ENCODE results near the gene LYRM4.
"Not testable (repeated sequence)": the region's sequence is repeated elsewhere in the genome, so short reads cannot be mapped to it uniquely, and the experiment has no call there.

LYRM4 gene

DNA sequence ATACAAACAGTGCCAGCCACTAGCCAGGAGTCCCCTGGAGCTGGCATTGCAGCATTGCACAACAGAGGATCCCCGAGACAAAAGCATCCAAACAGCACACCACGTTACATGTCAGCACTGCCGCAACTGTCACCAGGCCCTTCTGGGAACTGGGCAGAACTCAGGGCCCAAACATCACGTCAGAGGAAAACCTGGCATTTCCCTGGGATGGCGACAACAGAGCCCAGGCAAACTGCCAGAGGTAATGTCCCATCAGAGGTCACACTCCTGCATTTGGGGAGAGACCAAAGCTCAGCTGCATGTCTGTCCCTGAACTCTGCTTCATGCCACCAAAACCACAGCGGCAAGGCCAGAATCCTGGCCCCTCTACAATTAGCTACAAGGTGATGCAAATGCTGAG is 139.3 kb downstream of the LYRM4 start:
- DNase-seq = no peak

DNA sequence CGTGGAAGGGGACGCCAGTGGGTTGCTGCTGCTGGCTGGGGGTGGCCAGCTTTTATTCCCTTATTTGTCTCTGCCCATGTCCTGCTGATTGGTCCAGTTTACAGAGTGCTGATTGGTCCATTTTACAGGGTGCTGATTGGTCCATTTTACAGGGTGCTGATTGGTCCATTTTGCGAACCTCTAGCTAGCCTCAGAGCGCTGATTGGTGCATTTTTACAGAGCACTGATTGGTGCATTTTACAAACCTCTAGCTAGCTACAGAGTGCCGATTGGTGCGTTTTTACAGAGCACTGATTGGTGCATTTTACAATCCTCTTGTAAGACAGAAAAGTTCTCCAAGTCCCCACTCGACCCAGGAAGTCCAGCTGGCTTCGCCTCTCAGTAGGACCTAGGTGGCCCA is 140.2 kb downstream of the LYRM4 start:
- DNase-seq = not testable (repeated sequence)

DNA sequence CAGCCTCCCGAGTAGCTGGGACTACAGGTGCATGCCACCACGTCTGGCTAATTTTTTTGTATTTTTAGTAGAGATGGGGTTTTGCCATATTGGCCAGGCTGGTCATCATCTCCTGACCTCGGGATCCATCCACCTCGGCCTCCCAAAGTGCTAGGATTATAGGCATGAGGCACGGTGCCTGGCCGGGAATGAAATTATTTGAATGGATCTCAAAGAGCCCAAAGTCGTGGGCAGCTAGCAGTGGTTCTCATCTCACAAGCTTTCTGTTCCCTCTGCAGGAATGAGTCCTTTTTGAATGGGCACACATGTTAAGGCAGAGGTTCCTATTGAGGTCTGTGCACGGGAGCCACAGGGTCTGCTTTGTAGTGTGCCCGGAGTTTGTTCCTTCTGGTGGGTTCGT is 140.7 kb downstream of the LYRM4 start:
- no peak for DNase-seq

DNA sequence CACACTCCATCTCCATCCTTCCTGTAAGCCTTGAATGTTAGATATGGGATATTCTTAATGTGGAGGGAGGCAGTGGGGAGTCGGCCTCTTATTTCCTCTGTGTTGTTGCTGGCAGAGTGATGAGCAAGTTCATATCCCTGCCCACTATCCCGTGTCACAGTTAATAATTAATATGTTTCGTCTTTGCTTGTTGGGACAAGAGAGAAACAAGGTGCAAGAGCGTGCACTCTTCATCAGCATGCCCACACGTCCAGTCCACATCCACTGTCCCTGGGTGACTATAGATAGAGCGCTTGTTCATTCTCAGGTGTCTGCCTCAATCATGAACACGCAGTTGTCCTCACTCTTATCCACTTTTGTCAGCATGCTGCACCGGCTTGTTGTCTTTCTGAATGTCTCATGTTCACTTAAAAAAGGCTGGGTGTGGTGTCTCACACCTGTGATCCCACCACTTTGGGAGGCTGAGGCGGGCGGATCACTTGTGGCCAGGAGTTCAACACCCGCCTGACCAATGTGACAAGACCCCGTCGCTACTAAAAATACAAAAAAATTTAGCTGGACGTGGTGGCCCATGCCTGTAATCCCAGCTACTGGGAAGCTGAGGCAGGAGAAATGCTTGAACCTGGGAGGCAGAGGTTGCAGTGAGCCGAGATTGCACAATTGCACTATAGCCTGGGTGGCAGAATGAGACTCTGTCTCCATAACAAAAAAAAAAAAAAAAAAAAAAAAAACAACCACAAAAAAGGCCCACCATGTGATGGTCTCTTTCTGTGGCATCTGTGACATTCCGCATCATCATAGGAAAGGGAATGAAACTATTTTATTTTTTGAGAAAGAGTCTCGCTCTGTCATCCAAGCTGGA is 141.4 kb downstream of the LYRM4 start:
- DNase-seq = no peak

DNA sequence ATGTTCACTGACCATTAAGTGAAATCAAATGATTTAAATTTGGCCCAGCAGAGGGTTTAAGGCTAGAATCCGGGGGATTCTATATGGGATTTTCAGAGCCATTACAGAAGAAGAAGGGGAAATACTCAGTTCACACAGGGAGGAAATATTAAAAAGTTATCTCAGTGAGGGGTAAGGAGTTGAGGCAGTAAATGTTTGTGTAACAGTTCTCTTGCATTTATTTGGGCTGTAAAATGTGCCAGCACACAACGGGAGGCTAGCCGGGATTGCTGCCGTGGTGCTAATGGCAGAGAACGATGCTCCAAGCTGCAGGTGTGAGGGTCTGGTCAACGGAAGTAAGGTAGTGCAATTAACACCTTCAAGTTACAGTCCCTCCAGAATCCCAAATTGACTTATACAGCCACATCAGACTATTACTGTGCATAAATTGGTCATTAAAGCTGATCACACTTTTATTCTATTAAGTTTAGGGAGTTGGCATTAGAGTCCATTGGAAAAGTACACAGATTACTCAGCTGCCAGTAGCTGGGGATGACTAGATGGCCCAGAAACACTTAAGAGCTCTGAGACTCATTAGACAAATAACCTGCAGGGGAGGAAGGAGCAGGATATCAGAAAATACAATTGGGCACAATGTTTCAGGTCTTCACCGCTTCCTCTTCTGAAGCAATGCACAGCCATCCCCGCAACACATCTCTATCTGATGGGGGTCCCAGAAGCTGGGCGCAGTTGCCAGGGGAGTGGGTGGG is 144.3 kb downstream of the LYRM4 start:
- DNase-seq = no peak

DNA sequence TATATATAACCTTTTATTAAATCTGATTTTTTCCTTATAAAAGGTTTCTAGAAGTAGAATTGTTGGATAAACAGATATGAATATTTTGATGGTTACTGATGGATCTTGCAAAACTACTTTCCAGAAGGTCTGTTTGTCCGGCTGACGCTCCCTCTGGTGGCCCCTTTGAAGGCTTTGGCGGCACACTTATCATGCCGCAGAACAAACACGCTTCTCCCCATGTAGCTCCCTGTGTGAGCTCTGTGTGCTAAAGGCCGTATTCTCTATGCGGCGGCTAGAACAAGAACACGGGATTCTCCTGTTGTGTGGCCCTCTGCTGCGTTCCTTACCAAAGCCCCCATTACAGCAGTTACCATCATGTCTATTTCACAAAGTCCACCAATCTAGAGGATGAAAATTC is 145.6 kb downstream of the LYRM4 start:
- DNase-seq = no peak

DNA sequence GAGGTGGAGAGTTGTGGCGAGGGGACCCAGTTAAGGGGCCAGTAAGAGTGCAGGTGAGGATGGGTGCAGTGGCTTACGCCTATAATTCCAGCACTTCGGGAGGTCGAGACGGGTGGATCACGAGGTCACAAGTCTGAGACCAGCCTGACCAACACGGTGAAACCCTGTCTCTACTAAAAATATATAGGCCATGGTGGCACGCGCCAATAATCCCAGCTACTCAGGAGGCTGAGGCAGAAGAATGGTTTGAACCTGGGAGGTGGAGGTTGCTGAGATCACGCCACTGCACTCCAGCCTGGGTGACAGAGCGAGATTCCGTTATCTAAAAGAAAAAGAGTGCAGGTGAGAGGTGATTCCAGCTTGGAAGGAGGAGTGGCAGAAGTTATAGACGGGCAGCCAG is 147.7 kb downstream of the LYRM4 start:
- no peak for DNase-seq

DNA sequence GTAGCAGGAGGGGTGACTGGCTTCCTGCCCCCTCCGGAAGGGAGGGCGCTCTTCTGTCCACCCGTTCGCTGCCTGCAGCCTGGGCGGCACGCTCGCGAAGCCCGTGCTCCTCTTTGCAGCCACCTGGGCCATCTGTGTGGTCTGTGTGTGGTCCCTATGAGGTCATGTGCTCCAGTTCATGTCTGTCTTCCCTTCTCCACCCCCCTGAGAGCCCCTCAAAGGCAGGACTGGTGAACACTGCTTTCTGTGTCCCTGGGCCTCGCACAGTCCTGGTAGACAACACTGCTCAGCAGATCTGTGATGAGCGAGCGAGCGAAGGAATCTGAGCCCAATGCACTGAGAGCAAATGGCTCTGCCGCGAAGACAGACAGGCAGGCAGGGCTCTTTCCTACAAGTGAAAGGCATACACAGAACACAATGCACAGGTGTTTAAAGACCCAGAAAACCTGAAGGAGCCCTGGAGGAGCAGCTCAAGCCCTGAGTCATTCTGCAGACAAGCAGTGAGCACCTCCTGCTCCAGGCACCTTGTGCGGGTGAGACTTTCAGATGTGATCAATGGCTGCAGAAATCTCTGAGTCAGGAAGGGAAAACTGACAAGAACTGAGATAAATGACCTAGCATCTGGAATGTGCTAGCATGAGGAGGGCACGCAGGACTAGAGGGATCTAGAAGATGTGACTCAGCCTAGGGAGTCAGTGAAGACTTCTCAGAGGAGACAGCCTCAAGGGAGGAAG is 148.5 kb downstream of the LYRM4 start:
- no peak for DNase-seq

DNA sequence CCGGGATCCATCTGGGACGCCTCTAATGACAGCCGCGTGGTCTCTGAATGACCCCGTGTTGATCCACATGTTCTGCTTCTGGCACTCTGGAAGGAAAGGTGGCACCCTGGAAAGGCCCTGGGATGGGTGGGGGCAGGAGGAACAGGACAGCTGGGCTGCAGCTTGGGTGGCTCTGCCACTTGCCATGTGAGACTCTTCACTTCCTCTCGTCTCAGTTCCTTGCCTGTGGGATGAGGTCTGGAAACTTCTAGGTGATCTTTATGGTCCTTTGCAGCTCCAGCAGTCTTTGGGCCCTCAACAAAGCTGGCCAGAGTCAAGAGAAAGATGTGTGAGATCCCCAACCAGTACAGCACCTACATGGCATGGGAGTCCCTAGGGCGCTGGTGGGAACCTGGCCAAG is 149.1 kb downstream of the LYRM4 start:
- no peak for DNase-seq

DNA sequence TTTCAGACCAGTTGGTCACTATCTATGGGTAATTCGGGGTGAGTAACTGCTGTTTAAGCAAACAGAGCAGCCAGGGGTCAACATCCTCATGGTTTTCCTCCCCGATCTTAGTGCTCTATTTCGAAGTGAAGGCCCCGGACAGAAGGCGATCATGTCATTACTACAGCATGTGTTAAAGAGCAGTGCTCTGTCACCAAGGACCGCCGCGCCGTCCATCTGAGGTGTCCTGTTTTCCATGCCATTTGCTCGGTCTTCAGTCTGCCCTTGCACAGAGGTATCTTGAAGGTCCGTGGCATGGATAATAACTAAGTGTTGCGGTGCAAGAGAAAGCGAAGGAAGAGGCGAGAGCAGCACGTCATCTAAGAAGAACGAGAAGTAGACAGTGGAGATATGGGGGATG is 150.5 kb downstream of the LYRM4 start:
- DNase-seq = no peak

DNA sequence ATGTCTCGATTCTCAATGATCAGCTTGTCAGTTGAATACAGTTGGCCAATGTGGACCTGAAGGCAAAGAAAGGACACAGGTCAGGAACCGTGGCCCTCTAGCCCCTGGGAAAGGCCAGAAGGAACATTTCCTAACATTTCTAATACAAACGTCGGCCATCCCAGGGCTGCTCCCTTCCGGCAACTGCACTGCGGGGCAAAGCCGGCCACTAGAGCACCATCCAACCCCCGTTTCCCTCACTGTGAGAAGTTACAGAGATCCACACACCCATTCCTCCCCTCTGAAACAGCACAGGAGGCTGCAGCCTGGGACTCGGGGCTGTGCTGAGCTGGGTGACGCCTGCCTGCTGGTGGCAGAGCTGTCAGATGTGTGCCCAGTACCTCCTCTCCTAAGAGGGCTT is 151.3 kb downstream of the LYRM4 start:
- no peak for DNase-seq

DNA sequence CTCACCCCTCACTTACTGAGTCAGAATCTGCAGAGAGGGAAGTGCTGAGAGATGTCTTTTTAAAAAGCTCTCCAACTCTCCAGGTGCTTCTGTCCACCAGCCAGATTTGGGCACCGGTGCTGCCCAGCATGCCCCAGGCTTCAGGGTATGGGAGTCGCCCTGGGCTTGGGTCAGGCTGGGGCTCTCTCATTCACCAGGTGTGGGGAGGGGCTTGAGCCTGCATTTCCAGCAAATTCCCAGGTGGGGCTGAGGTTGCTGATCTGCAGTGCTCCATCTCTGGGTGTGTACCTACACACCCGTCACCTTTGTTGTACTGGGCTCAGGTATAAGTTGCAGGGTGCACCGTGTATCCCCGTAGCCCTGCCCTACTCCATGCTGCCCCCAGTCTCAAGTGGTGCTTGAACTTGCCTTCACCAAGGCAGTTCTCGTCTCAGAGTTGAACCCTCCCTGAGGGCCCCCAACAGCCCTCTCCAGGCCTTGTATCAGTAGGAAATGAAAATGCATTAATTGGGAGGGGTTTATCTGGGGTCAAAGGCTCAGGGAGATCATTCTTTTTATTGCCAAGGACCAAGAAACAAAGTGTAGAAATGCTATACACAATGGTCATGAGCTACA is 152.1 kb downstream of the LYRM4 start:
- no peak for DNase-seq

DNA sequence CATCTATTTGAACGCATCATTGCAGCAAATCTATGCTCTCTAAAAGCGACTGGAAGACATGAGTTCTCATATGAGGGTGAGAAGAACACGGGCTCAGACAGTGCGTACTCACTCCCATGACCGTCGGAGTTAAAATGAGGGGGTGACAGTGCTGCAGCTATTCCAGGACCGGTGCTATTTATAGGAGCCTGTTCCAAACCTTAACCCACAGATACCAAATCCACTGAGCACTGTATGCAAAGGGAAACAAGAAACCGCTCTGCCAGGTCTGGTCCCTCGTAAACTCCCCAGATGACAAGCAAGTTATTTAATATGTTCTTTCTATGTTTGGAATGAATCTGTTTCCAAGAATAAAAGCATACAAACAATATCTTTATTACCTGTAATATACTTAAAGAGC is 152.7 kb downstream of the LYRM4 start:
- DNase-seq = no peak

DNA sequence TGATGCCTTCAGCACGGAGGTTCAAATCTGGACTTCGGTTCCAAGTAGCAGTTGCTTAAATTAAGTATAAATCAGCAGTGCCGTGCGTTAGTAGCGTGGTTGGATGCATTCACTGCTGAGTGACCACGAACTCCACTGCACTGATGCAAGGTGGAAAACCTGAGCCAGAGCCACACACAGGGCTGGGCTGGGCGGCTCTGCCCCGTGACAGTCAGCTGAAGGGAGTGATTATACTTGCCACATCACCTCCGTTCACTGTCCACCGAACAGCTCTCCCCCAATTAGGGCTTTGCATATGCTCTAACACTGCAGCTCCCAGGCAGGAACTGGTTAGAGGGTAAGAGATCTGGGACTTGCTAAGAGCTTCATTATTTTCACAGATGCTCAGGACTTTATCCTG is 153.4 kb downstream of the LYRM4 start:
- DNase-seq = no peak

DNA sequence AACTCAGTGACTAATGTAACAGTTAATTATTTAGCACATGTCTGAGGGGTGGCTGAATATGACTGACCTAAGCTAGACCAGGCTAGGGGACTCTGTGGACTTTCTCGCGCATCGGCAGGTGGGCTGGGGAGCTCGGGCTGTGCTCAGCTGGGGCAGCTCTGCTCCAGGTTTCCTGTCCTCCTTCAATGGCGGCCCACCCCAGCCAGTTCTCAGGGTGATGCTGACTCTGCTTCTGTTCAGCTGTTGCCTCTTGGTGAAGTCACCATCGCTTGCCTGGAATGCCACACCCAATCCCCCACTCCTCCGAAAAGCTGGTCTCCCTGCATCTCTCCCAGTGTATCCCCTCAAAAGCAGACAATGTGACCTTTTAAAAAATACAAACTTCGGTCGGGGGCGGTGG is 155.6 kb downstream of the LYRM4 start:
- DNase-seq = no peak

DNA sequence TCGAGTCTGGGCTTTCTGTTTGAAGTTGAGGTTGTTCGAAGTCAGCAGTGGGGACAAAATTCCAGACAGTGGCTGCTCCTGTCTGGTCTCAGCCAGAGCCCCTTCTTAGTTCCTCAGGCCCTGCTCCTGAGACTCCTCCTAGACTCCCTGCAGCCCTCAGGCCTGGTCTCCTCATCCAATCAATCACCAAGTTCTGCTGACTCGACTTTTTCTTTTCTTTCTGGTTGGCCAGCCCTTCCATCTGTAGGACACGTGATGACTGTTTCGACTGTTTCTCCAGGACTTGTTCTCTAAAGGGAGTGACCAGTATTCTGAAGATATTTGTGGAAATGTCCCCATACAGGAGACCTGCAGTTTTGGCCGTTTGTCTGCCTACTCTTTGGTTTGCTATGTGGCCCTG is 156.1 kb downstream of the LYRM4 start:
- no peak for DNase-seq

DNA sequence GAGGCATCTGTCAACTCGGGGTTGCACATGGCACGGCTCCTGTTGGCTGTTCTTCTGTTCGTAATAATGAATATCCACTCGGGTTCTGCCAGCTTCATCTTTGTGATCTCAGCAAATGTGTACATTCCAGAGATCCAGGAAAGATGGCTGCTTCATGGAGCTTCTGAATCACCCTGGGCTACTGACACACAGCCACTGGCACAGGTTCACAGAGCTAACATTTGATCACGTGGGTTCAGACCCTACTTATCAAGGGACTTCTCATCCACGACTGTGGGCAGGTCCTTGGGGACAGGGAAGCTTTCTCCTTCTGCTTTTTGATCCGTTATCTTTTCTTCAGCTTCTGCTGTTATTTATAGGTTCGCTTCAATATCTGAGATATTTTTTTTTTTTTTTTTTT is 157.5 kb downstream of the LYRM4 start:
- no peak for DNase-seq

DNA sequence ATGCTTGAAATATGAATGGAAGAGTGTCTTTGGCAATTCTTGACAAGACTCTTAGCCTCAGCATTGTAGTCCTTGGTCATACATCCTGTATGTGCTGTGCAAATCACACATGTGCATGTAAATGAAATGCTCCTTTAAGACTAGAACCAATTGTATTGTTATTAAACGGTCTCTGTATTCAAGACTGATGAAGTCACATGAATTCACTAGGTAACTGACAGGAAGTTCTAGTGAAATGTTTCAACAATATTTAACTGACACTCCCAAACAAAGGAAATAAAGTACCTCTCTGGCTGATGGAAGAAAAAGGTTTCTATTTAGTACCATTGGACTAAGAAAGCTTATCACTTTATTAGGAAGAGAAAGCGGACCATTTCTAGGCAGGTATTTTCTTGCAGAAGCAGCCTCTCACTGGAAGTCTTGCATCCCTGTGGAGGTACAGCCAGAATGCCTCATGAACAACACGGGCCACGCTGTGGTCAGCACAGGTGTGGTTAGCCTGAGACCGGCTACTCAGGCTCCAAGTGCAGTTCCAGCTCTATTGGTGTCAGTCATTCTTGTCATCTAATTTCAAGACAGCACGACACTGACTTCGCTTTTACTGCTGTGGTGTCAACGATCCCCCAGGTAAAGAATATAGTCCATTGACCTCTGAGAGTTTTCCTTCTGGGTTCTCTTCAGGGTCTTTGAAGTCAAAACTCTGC is 158.3 kb downstream of the LYRM4 start:
- DNase-seq = no peak

DNA sequence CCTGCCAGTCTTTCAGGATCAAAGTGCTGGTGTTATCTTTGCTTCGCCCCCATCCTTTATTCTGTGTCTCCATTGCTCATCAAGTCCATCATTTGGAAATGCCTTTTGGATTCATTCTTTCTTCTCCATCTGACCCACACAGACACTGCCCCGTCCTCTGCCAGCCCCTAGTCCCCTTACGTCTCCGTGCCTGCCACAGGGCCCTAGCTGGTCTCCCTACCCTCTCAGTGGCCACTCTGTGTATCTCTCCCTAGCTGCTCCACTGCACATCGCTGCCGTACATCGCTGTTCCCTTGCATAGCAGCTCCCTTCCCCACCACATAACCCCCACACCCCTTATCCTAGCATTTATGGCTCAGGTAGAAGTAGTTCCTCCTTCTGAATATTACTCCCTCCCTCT is 159.9 kb downstream of the LYRM4 start:
- DNase-seq = no peak

DNA sequence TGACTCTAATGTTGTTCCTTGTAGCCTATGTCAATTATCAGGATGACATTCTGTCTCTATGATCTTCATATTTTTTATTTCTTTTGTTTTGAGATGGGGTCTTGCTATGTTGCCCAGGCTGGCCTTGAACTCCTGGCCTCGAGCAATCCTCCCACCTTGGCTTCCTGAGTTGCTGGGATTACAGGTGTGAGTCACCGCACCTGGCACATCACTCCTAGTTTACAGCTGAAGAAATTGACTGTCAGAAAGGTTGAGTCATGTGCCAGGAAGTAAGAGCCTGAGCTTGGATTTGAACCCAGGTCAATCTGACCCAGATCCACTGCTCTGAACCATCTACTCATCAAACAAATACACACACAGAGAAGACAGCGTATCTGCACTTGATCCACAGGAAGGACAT is 161.2 kb downstream of the LYRM4 start:
- no peak for DNase-seq

DNA sequence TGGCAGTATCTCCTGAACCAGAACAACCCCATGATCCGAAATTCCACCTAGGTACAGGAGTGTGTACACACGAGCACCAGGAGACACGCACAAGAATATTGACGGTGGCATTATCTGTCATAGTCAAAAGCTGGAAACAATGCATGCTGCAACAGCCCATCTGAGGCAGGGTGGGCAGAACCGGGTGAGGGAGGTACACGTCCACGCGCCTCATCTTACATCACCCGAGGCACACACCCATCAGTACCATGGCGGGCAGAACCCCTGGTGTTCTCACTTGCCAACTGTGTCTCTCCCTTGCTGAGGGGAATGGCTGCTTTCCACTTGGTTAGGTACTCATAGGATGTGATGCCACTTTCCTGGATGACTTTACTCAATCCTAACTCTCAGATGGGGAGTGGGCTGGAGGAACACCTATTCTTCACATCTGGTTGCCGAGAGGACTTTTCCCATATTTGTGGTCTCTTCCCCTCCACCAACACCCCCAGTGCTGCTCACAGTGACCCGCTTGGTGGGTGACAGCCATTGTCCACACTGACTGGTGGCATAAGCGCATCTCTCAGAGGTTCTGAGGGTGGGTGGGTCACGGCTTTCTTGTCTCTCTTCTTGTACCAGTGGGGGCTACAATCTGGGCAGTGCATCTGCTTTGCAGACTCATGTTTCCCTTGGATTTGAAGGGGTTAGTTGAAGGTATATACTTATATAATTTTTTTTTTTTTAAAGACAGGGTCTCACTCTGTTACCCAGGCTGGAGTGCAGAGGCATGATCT is 162.1 kb downstream of the LYRM4 start:
- DNase-seq = no peak
